DMS 273 (cell line): ENCODE measurements around the gene PXYLP1.

ENCODE experiments used
- DNase-seq: peaks from one replicate; lab custom pipeline; 2025; ENCODE audit not compliant: unreplicated experiment; lab: John Stamatoyannopoulos, UW

The PXYLP1 gene

GRCh38 chr3:141249041-141249440 lies 17.4 kb downstream of the PXYLP1 start:
- no peak for DNase-seq

GRCh38 chr3:141250342-141250741 lies 18.7 kb downstream of the PXYLP1 start:
- DNase-seq = no peak

- DNase-seq = no peak
These were observed 19.2 kb downstream of the PXYLP1 start for GRCh38 chr3:141250828-141251227.

DNA sequence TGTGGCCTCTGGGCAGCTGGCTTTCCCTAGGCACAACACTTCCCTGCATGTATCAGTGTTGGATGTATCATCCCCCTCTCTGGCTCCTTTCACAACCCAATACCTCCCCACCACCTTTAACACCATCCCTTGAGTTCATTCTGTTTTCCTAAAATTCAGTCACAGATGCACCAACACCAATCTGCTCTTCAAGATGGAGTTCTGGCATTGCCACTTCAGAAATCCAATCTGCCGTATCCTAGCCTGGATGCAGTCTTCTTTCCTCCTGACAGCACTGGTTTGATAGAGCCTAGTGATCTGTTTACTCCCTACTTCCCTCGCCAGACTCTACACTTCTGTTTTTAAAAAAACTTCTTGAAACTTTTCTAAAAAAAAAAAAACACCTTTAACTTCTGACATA lies 21.7 kb downstream of the PXYLP1 start:
- peak; percentile 39 for DNase-seq

- no peak for DNase-seq
These were observed 22.2 kb downstream of the PXYLP1 start for GRCh38 chr3:141253811-141254210.

- DNase-seq = peak; percentile 59
These were observed 23.7 kb downstream of the PXYLP1 start for GRCh38 chr3:141255137-141255845.

DNA sequence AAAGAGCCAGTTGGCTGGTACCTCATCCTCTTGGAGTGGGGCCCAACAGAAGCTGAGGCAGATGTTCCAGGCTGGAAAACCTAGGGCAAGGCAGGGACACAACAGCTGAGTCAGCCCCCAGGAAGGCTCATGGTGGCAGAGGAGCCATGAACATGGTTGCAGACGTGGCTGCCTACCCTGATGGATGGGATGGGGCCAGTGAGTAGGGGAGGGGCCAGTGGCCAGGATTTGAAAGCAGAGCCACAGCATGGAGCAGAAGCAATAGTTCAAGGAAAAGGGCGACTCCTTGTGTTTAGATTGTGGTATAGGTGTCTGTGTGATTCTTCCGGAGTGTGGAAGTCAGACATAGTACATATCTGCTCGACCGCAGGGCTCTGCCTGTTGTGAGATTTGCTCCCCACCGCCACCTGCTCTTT lies 24.2 kb downstream of the PXYLP1 start:
- peak; percentile 94 for DNase-seq

GRCh38 chr3:141256820-141257219 lies 25.2 kb downstream of the PXYLP1 start:
- peak; percentile 49 for DNase-seq

DNA sequence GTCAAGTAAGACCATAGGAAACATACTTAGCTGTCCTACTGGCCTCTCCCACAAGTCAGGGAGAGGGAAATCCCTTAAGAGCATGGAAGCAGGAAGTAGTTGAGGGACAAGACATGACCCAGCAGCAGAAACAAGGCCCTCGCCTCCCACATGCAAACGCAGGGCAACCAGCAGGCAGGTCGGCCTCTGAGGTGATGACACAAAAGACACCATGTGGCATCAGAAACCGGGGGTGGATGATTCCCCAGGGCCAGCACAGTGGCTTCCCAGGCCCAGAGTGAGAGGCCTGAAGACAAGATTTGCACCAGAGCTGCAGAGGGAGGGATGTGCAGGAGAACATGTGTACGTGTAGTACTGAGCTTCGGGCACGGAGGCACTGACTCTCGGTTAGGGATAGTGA lies 26.3 kb downstream of the PXYLP1 start:
- no peak for DNase-seq

- DNase-seq = no peak
These were observed 27.3 kb downstream of the PXYLP1 start for GRCh38 chr3:141258973-141259372.

DNA sequence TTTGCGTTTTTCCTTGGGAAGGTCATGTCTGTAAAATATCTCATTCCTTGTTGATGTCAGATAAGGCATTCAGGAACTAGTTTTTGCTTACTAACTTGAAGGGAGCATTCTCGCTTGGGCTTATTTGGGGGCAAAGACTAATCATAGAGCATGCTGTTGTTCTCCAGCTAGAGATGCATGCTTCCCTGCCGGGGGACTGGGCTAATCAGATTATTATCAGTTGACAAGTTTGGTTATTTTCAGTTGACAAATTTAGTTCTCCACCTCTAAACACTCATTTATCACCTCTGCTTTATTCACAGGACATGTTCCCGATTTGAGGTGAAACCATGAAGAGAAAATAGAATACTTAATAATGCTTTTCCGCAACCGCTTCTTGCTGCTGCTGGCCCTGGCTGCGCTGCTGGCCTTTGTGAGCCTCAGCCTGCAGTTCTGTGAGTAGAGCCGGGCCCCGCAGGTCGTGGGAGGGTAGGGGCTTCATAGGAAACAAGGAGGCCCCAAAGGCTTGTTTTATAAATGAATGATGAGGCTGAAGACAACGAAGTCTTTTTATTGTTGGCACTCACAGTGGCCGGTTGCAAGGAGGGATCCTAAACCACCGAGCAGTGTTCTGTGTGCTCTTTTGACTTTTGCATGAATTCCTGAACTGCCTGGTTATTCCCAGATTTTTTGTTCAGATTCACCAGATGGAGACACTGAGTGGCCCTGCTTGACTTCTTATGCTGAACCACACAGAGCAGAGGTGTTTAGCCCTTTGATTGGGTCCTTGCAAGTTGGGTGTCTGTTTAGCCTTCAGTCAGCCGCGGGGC lies 28.4 kb downstream of the PXYLP1 start:
- peak; percentile 21 for DNase-seq

GRCh38 chr3:141260630-141260927 lies 29.0 kb downstream of the PXYLP1 start:
- DNase-seq = no peak

GRCh38 chr3:141261472-141262307 lies 30.1 kb downstream of the PXYLP1 start:
- peak; percentile 83 for DNase-seq

- DNase-seq = no peak
These were observed 30.7 kb downstream of the PXYLP1 start for GRCh38 chr3:141262308-141262705.

DNA sequence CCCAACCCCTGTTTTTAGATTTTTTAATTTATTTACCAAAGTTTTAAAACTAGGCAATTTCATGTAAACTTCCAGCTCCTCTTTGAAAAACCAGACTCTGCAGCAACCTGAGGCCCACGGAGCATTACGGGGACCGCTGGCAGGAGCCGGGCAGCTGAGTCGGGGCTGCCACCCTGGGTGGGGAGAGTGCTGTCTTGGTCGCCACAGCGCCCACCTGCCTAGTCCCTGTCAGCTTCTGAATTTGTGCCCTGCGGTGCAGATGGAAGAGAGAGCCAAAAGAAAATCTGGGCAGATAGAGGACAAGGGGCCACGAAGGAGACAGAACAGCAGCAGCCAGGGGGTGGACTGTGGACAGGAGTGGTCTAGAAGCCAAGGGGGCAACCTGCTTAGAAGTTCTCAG lies 34.6 kb downstream of the PXYLP1 start:
- no peak for DNase-seq

DNA sequence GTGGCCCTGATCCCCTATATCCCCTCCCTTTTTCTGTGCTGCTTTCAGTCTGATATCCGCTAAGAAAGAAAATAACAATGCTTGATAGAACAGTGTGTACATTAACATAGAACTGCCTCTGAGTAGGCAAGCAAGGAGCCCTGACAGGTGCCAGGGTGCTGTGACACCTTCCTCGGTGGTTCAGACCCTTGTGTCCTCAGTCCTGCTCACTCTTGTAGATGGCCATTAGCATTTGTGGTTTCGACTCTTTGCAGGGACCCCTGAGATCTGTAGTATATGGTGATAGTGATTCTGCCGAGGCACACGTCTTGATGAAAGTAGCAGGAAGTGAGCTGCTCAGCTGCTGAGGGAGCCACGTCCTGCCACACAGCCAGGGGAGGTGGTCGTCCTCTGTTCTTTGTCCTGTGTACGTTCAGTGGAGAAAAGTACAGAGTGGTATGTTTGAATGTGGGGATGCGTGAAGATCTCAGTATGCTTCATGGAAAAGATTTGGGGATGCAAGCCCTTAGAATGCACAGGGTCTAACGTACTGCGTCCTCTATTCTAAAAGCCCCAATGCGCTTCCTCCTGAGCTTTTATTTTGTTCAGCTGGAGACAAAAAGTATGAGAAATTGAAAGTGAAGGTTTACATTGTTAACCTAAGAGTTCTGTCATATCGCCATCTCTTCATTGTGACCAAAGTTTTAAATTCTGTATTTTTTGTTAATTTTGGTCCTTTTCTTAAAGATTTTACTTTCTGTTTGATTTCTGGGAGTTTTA lies 35.4 kb downstream of the PXYLP1 start:
- no peak for DNase-seq

DNA sequence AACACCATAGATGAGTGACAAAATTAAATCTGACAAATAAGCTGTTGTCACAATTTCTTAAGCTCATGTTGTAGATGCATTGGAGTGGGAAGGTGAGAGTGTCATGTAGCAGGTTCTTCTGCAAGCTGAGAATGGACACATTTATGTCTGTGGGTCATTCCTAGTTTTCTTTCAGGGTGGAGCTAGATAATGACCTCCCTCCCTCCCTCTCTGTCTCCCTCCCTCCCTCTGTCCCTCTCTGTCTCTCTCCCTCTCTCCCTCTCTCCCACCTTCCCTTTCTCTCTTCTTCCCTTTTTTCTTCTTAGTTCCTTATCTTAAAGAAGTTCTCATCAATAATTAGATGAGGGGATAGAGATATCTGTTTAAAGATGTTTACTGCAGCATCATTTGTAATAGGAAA lies 36.0 kb downstream of the PXYLP1 start:
- DNase-seq = no peak

DNA sequence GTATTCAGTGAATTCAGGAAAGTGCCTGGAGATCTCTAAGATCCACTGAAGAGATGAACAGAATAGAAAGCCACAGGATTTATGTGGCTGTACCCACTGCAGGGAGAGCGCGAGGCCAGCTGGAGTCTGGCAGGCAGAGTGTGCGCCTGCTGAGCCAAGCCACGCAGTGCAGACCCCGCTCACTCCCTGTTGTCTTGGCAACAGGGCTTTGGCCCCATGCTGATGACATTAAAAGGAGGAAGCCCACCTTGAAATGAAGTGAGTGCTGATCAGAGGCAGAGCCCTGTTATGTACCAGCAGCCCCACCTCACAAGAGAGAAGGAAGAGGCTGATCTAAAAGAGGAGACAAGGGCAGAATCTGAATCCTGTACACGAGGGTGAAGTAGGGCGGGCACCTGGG lies 36.7 kb downstream of the PXYLP1 start:
- DNase-seq = no peak

DNA sequence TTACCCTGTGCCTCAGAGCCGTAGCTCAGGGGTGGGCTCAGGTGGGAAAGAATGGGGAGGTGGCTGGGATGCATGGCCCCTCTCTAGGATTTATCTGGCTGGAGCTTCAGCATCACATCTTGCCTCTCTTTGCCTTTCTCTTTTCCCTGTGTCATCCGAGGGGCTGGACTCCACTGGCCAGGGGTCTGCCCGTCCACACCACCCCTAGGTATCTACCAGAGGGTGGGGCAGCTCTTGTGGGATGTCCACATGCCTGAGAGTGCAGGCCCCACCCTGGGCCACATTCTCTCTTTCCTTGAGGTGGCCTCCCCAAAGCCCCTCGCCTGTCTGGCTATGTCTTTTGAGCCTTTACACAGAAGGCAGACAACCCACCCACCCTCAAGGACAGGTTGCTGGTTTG lies 37.2 kb downstream of the PXYLP1 start:
- DNase-seq = no peak

DNA sequence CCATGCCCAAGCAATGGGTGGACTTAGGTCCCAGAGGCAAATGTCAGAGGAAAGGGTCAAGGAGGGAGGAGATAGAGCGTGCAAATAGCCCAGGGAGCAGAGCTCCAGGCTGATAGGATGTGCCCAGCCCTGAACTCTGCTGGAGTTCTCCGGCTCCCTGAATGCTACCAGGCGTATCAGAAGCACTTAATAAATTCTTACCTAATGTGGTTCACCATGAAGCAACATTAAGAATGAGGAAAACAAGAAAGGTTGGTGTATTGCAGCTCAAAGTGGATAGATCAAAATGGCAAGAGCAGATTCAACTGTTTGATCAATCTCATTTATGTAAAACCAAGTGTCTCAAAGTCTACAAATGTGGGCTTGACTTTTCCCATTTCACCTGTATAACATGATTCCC lies 38.3 kb downstream of the PXYLP1 start:
- DNase-seq = no peak
